ENCODE measurements around the gene DDX17.

GRCh38 chr22:38467438-38467903 is 38.6 kb downstream of the DDX17 start:
- no peak for TF ChIP-seq POLR2A (IDR thresholded peaks at IDR 0.05; ENCODE audit: low read length)
- TF ChIP-seq GATA1 (IDR thresholded peaks at IDR 0.05; ENCODE audit: low read depth, low read length) = no peak
